Neural progenitor cell (in vitro differentiated cells): ENCODE measurements around the gene EPHB1. TPM values are rescaled to one million over a fixed set of nuclear protein-coding genes. Genes with fewer than 3 reads are reported as not detected.
A peak's percentile ranks its signal among the peaks of the same experiment; 100 is the strongest.

ENCODE experiments used
- DNase-seq: peaks from one replicate; pipeline ENCODE4 v3.0.0-alpha.2; 2016; ENCODE audit warnings: low spot score
- H2AFZ ChIP-seq: fragments of 200-600 bp; sonication (generic); replicated peaks from 2 replicates; pipeline ENCODE4 v1.6.1; 2016; ENCODE audit warnings: antibody characterized with exemption
- H3F3A ChIP-seq: fragments of 200-600 bp; sonication (generic); 2 replicates; pipeline ENCODE4 v1.6.1; 2016; ENCODE audit warnings: antibody characterized with exemption, low read depth
- H3K27ac ChIP-seq: fragments of 200-600 bp; sonication (generic); 2 replicates; pipeline ENCODE4 v1.5.1; 2016; ENCODE audit warnings: mild to moderate bottlenecking
- H3K27me3 ChIP-seq: fragments of 200-600 bp; sonication (generic); 2 replicates; pipeline ENCODE4 v1.6.1; 2016; ENCODE audit warnings: mild to moderate bottlenecking, moderate library complexity
- H3K36me3 ChIP-seq: fragments of 200-600 bp; sonication (generic); 2 replicates; pipeline ENCODE4 v1.5.1; 2016
- H3K4me1 ChIP-seq: fragments of 200-600 bp; sonication (generic); 2 replicates; pipeline ENCODE4 v1.6.1; 2016; ENCODE audit warnings: mixed run types
- H3K4me2 ChIP-seq: fragments of 200-600 bp; sonication (generic); 2 replicates; pipeline ENCODE4 v1.6.1; 2016
- H3K4me3 ChIP-seq: fragments of 200-600 bp; sonication (generic); 2 replicates; pipeline ENCODE4 v1.5.1; 2016
- H3K79me2 ChIP-seq: fragments of 200-600 bp; sonication (generic); 2 replicates; pipeline ENCODE4 v1.6.1; 2016; ENCODE audit warnings: low read depth
- H3K9ac ChIP-seq: fragments of 200-600 bp; sonication (generic); 2 replicates; pipeline ENCODE4 v1.6.1; 2016
- H3K9me3 ChIP-seq: fragments of 200-600 bp; sonication (generic); 2 replicates; pipeline ENCODE4 v1.5.1; 2016; ENCODE audit warnings: low read depth
- H4K20me1 ChIP-seq: fragments of 200-600 bp; sonication (generic); 2 replicates; pipeline ENCODE4 v1.6.1; 2016; ENCODE audit warnings: low read depth
- H3K27ac Mint-ChIP-seq: 3 replicates; pipeline ENCODE4 v1.8.0; 2021; ENCODE audit warnings: mixed read lengths
- H3K27me3 Mint-ChIP-seq: 2 replicates; pipeline ENCODE4 v1.8.0; 2022; ENCODE audit warnings: low read depth, mild to moderate bottlenecking, inconsistent platforms, moderate library complexity, mixed read lengths; ENCODE audit not compliant: insufficient read depth
- H3K36me3 Mint-ChIP-seq: 3 replicates; pipeline ENCODE4 v1.8.0; 2021; ENCODE audit warnings: mixed read lengths
- H3K4me1 Mint-ChIP-seq: 3 replicates; pipeline ENCODE4 v1.8.0; 2021; ENCODE audit warnings: mixed read lengths
- H3K4me3 Mint-ChIP-seq: 3 replicates; pipeline ENCODE4 v1.8.0; 2021; ENCODE audit warnings: mild to moderate bottlenecking, moderate library complexity, mixed read lengths
- H3K9me3 Mint-ChIP-seq: 3 replicates; pipeline ENCODE4 v1.8.0; 2020; ENCODE audit warnings: mixed read lengths
- EZH2 ChIP-seq: fragments of 200-600 bp; sonication (generic); IDR thresholded peaks from 2 replicates; pipeline ENCODE4 v1.6.1; 2017; ENCODE audit warnings: antibody characterized with exemption, mild to moderate bottlenecking, moderate library complexity
- EZH2phosphoT487 ChIP-seq: fragments of 200-600 bp; sonication (generic); IDR thresholded peaks from 2 replicates; pipeline ENCODE4 v1.6.1; 2017; ENCODE audit warnings: antibody characterized with exemption
- total RNA-seq: library from RNA; depleted of rRNA; stranded (reverse); fragments of >200 nt; gene quantifications from 2 replicates; pipeline ENCODE4 v1.2.3, GENCODE V29; 2015; ENCODE audit warnings: low replicate concordance
- TF ChIP-seq, protein P1 (sequence below): fragments of 200-600 bp; sonication (generic); IDR thresholded peaks from 2 replicates; pipeline ENCODE4 v1.5.1; 2017; ENCODE audit warnings: antibody characterized with exemption, mild to moderate bottlenecking

The EPHB1 gene
- total RNA-seq, 1 donor from 2014 or later: 9.1 TPM

DNA sequence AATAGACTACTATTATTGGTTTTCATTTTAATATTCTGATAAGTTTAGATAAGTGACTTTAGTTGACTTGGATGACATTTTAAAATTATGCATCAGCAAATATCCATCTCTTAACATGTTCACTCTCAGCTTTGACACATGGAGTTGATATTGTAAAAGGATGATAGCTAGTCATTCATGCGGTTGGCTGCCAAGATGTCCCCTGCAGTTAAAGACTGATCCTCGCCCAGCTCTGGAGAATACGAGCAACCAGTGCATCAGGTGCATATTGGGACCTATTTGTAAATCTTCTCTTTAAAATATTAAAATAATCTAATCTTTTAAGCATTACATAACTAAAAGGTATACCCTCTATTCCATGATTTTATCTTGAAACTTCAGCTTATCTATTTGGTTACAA, 41.9 kb downstream of the EPHB1 start:
- no peak for DNase-seq

GRCh38 chr3:134838599-134838998, 43.5 kb downstream of the EPHB1 start:
- H3K4me1 ChIP-seq: no peaks in the 10 kb centered on the region
- peaks cover 2% of the 10 kb centered on the region for H3K36me3 Mint-ChIP-seq
- H2AFZ ChIP-seq: no peak overlapping the region
- H3K9ac ChIP-seq: no peak overlapping the region
- H3K36me3 ChIP-seq: no peaks in the 10 kb centered on the region
- H3K27me3 Mint-ChIP-seq: peaks cover 1% of the 10 kb centered on the region
- H3K4me3 Mint-ChIP-seq: no peak overlapping the region
- H3F3A ChIP-seq: no peaks in the 10 kb centered on the region
- no peaks in the 10 kb centered on the region for H3K27me3 ChIP-seq
- no peak for DNase-seq
- H3K27ac Mint-ChIP-seq: no peak overlapping the region
- H3K4me2 ChIP-seq: no peak overlapping the region
- no peak overlapping the region for H3K27ac ChIP-seq
- no peaks in the 10 kb centered on the region for H3K4me1 Mint-ChIP-seq
- no peak overlapping the region for H3K4me3 ChIP-seq
- no peaks in the 10 kb centered on the region for H3K79me2 ChIP-seq
- TF ChIP-seq, protein P1, sequence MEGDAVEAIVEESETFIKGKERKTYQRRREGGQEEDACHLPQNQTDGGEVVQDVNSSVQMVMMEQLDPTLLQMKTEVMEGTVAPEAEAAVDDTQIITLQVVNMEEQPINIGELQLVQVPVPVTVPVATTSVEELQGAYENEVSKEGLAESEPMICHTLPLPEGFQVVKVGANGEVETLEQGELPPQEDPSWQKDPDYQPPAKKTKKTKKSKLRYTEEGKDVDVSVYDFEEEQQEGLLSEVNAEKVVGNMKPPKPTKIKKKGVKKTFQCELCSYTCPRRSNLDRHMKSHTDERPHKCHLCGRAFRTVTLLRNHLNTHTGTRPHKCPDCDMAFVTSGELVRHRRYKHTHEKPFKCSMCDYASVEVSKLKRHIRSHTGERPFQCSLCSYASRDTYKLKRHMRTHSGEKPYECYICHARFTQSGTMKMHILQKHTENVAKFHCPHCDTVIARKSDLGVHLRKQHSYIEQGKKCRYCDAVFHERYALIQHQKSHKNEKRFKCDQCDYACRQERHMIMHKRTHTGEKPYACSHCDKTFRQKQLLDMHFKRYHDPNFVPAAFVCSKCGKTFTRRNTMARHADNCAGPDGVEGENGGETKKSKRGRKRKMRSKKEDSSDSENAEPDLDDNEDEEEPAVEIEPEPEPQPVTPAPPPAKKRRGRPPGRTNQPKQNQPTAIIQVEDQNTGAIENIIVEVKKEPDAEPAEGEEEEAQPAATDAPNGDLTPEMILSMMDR: peak; percentile 54
- no peak for TF ChIP-seq EZH2
- no peak for TF ChIP-seq EZH2phosphoT487
- no peaks in the 10 kb centered on the region for H4K20me1 ChIP-seq
- peaks cover 5% of the 10 kb centered on the region for H3K9me3 ChIP-seq
- H3K9me3 Mint-ChIP-seq: peaks cover 10% of the 10 kb centered on the region

More for the DNA sequence above, 41.9 kb downstream of the EPHB1 start:
- no peaks in the 10 kb centered on the region for H3K4me1 Mint-ChIP-seq
- H3K27ac Mint-ChIP-seq: no peak overlapping the region
- Histone ChIP-seq H3K4me1 (no peaks in the 10 kb centered on the region), H3K4me3 (no peak overlapping the region), H3K79me2 (no peaks in the 10 kb centered on the region), H3F3A (no peaks in the 10 kb centered on the region), H4K20me1 (no peaks in the 10 kb centered on the region), H3K4me2 (no peak overlapping the region), H3K36me3 (no peaks in the 10 kb centered on the region), H3K9me3 (no peaks in the 10 kb centered on the region), H3K27me3 (no peaks in the 10 kb centered on the region), H3K9ac (no peak overlapping the region), H3K27ac (no peak overlapping the region), H2AFZ (no peak overlapping the region)
- no peak overlapping the region for H3K4me3 Mint-ChIP-seq
- no peaks in the 10 kb centered on the region for H3K36me3 Mint-ChIP-seq
- no peaks in the 10 kb centered on the region for H3K9me3 Mint-ChIP-seq
- H3K27me3 Mint-ChIP-seq: peaks cover 3% of the 10 kb centered on the region
- TF ChIP-seq EZH2 (no peak), EZH2phosphoT487 (no peak)
- TF ChIP-seq, protein P1: no peak

DNA sequence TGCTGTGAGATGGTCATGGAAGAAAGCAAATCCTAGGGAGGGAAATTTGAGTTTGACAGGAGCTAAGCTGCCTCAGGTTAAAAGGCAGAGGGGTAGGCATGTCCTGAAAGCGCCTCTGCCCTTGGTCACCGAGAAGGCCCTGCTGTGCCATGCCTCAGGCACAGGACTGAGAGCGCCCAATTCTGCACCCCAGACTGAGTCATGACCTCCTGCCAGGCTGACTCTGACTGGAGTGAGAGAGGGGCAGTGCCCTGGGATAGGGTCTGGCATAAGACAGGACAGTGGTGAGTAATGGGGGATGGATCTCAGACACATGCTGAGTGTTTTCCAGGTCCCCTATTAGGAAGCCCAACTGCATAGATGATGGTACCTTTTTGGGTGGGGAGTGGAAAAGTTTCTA, 44.4 kb downstream of the EPHB1 start:
- Histone ChIP-seq H3K9me3 (peaks cover 5% of the 10 kb centered on the region), H3K79me2 (no peaks in the 10 kb centered on the region), H2AFZ (no peak overlapping the region), H3K4me1 (no peaks in the 10 kb centered on the region), H4K20me1 (no peaks in the 10 kb centered on the region), H3F3A (no peaks in the 10 kb centered on the region), H3K4me3 (no peak overlapping the region), H3K27ac (no peak overlapping the region), H3K27me3 (no peaks in the 10 kb centered on the region), H3K4me2 (no peak overlapping the region), H3K36me3 (no peaks in the 10 kb centered on the region), H3K9ac (no peak overlapping the region)
- TF ChIP-seq EZH2: no peak
- TF ChIP-seq EZH2phosphoT487: no peak
- TF ChIP-seq, protein P1: no peak
- no peaks in the 10 kb centered on the region for H3K4me1 Mint-ChIP-seq
- H3K27ac Mint-ChIP-seq: no peak overlapping the region
- H3K9me3 Mint-ChIP-seq: peaks cover 17% of the 10 kb centered on the region
- no peaks in the 10 kb centered on the region for H3K27me3 Mint-ChIP-seq
- DNase-seq: no peak
- H3K36me3 Mint-ChIP-seq: peaks cover 2% of the 10 kb centered on the region
- H3K4me3 Mint-ChIP-seq: no peak overlapping the region
